Esophagus squamous epithelium (tissue), 4 donors: ENCODE results near the gene IGF1.

ENCODE experiments used
- POLR2A ChIP-seq, 4 donors: fragments of 450-650 bp; IDR thresholded peaks; one replicate each; pipeline ENCODE4 v1.6.1; 2017; ENCODE audit warnings: antibody characterized with exemption in 4 of 4, mild to moderate bottlenecking in 4 of 4, moderate library complexity in 3 of 4
- TF ChIP-seq, protein P1 (sequence below), 6 experiments: fragments of 450-650 bp in 4 of 6; fragments of 200-600 bp in 2 of 6; sonication (generic) in 2 of 6; IDR thresholded peaks; one replicate each; pipeline ENCODE4 v1.5.1; 2016 to 2019; ENCODE audit warnings: antibody characterized with exemption in 6 of 6, mild to moderate bottlenecking in 4 of 6, moderate library complexity in 4 of 6

DNA sequence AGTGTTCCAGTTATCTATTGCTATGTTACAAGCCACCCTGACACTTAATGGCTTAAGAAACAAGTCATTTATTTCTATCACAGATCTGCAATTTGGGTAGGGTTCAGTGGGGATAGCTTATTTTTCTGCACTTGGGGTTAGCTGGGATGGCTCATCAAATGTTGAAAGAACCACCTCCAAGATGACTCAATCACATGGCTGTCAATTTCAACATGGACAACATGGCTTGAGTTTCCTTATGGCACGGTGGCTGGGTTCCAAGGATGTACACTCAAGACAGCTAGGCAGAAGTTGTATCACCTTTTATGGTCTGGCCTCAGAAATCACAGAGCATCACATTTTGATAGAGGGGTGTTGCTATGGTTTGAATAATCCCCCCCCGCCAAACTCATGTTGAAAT, 24.5 kb upstream of the IGF1 start:
- TF ChIP-seq, protein P1, sequence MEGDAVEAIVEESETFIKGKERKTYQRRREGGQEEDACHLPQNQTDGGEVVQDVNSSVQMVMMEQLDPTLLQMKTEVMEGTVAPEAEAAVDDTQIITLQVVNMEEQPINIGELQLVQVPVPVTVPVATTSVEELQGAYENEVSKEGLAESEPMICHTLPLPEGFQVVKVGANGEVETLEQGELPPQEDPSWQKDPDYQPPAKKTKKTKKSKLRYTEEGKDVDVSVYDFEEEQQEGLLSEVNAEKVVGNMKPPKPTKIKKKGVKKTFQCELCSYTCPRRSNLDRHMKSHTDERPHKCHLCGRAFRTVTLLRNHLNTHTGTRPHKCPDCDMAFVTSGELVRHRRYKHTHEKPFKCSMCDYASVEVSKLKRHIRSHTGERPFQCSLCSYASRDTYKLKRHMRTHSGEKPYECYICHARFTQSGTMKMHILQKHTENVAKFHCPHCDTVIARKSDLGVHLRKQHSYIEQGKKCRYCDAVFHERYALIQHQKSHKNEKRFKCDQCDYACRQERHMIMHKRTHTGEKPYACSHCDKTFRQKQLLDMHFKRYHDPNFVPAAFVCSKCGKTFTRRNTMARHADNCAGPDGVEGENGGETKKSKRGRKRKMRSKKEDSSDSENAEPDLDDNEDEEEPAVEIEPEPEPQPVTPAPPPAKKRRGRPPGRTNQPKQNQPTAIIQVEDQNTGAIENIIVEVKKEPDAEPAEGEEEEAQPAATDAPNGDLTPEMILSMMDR (IDR thresholded peaks at IDR 0.05): no peak
- no peak for TF ChIP-seq POLR2A (IDR thresholded peaks at IDR 0.05)
